Measurements from ENCODE around the gene BTNL9.

- TF ChIP-seq FOXP2 (optimal IDR thresholded peaks at IDR 0.05; ENCODE audit: borderline replicate concordance, extremely low read depth, extremely low read length, insufficient read depth) (no peak), POLR2AphosphoS5 (IDR thresholded peaks at IDR 0.05; ENCODE audit: low read depth, low read length) (no peak), REST (IDR thresholded peaks at IDR 0.05; ENCODE audit: insufficient read depth in 1 of 2, low read depth in 2 of 2, low read length in 2 of 2) (no peak)
Observed at GRCh38 chr5:181031716-181032115, 8.3 kb upstream of the BTNL9 start.
